ENCODE results near the gene ZNF669.

- TF ChIP-seq, protein P1, sequence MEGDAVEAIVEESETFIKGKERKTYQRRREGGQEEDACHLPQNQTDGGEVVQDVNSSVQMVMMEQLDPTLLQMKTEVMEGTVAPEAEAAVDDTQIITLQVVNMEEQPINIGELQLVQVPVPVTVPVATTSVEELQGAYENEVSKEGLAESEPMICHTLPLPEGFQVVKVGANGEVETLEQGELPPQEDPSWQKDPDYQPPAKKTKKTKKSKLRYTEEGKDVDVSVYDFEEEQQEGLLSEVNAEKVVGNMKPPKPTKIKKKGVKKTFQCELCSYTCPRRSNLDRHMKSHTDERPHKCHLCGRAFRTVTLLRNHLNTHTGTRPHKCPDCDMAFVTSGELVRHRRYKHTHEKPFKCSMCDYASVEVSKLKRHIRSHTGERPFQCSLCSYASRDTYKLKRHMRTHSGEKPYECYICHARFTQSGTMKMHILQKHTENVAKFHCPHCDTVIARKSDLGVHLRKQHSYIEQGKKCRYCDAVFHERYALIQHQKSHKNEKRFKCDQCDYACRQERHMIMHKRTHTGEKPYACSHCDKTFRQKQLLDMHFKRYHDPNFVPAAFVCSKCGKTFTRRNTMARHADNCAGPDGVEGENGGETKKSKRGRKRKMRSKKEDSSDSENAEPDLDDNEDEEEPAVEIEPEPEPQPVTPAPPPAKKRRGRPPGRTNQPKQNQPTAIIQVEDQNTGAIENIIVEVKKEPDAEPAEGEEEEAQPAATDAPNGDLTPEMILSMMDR (IDR thresholded peaks at IDR 0.05; ENCODE audit: low read length) = no peak
- TF ChIP-seq EZH2phosphoT487 (IDR thresholded peaks at IDR 0.05; ENCODE audit: low read length) = no peak
Observed at GRCh38 chr1:247056071-247056470, 48.1 kb downstream of the ZNF669 start.
